ENCODE measurements around the gene NSUN4.
"Not testable (repeated sequence)": the region's sequence is repeated elsewhere in the genome, so short reads cannot be mapped to it uniquely, and the experiment has no call there.

DNA sequence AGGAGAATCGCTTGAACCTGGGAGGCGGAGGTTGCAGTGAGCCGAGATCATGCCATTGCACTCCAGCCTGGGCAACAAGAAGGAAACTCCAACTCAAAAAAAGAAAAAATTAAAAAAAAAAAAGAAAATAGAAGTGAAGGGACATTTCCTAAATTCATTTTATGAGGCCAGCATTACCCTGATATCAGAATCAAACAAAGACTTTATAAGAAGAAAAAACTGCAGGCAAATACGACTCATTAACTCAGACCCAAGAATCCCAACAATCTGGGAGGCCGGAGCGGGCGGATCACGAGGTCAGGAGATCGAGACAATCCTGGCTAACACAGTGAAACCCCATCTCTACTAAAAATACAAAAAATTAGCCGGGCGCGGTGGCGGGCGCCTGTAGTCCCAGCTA lies 3.2 kb upstream of the NSUN4 start:
- TF ChIP-seq, protein P1, sequence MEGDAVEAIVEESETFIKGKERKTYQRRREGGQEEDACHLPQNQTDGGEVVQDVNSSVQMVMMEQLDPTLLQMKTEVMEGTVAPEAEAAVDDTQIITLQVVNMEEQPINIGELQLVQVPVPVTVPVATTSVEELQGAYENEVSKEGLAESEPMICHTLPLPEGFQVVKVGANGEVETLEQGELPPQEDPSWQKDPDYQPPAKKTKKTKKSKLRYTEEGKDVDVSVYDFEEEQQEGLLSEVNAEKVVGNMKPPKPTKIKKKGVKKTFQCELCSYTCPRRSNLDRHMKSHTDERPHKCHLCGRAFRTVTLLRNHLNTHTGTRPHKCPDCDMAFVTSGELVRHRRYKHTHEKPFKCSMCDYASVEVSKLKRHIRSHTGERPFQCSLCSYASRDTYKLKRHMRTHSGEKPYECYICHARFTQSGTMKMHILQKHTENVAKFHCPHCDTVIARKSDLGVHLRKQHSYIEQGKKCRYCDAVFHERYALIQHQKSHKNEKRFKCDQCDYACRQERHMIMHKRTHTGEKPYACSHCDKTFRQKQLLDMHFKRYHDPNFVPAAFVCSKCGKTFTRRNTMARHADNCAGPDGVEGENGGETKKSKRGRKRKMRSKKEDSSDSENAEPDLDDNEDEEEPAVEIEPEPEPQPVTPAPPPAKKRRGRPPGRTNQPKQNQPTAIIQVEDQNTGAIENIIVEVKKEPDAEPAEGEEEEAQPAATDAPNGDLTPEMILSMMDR (IDR thresholded peaks at IDR 0.05 in 8 of 11, conservative IDR thresholded peaks at IDR 0.05 in 3 of 11), result not testable (repeated sequence)
- not testable (repeated sequence) for TF ChIP-seq POLR2A (IDR thresholded peaks at IDR 0.05)

Measured in spleen (tissue), 7 donors.